Measurements from ENCODE around the gene NLRP8.

DNA sequence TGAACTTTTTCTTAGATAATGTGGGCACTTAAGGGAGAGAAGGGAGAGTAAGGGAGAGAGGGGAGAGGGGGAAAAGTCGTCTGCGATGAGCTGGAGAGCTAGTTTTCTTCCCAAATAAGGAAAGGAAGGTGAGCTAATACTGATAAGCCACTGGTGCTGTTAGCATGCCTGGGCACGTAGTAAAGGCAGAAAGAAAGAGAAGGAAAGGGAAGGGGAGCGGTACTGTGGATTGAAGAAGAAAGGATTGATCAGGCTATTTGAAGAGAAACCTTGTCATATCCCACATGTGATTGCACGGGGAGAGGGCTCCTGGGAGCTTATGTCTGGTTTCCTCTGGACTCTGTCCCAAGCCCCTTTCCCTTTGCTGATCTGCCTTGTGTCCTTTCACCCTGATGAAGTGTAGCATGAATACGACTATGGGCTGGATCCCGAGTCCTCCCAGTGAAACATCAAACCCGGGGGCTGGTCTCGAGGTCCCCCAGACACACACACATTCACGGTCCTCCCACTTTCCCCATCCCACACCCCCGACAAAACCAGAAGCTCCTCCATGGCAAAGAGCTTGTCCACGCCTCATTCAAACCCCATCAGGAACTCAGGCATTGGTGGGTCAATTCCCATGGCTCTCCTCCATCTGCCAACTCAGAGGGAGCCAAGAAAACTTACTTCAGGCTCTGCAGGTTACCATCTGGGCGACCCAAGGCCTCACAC lies 46.1 kb upstream of the NLRP8 start:
- TF ChIP-seq, protein P1, sequence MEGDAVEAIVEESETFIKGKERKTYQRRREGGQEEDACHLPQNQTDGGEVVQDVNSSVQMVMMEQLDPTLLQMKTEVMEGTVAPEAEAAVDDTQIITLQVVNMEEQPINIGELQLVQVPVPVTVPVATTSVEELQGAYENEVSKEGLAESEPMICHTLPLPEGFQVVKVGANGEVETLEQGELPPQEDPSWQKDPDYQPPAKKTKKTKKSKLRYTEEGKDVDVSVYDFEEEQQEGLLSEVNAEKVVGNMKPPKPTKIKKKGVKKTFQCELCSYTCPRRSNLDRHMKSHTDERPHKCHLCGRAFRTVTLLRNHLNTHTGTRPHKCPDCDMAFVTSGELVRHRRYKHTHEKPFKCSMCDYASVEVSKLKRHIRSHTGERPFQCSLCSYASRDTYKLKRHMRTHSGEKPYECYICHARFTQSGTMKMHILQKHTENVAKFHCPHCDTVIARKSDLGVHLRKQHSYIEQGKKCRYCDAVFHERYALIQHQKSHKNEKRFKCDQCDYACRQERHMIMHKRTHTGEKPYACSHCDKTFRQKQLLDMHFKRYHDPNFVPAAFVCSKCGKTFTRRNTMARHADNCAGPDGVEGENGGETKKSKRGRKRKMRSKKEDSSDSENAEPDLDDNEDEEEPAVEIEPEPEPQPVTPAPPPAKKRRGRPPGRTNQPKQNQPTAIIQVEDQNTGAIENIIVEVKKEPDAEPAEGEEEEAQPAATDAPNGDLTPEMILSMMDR (IDR thresholded peaks at IDR 0.05), result no peak
- TF ChIP-seq POLR2A (IDR thresholded peaks at IDR 0.05) (no peak), POLR2AphosphoS5 (IDR thresholded peaks at IDR 0.05) (no peak)
